Endothelial cell of umbilical vein (primary cell): Measurements from ENCODE around the gene PPP2R3B. TPM values are rescaled to one million over a fixed set of nuclear protein-coding genes. Genes with fewer than 3 reads are reported as not detected.

Source experiments
- BruUV-seq: library from RNA; stranded (reverse); fragments of 400-500 nt; replicated peaks from 2 replicates; lab custom pipeline; 2021; lab: Mats Ljungman, UMichigan
- CTCF ChIA-PET: fragments of 300-600, 350-600 bp; sonication (Branson Sonifier 250); formaldehyde crosslinking; loops from one replicate; lab custom pipeline; 2021; ENCODE audit warnings: antibody characterized with exemption, inconsistent platforms; lab: Charles Lee
- POLR2A ChIA-PET: fragments of 300-600, 350-600 bp; sonication (Branson Sonifier 250); formaldehyde crosslinking; loops from one replicate; lab custom pipeline; 2021; ENCODE audit warnings: antibody characterized with exemption, inconsistent platforms; lab: Charles Lee
- DNase-seq: peaks from one replicate; pipeline ENCODE4 v3.0.0-alpha.2; 2011; ENCODE audit warnings: low read depth, low spot score
- FAIRE-seq: peaks from 2 replicates; lab custom pipeline; 2011; peaks lifted over from hg19 to GRCh38; lab: Jason Lieb, UNC
- H2AFZ ChIP-seq: 2 replicates; pipeline ENCODE4 v1.6.0; 2012; ENCODE audit warnings: low read depth, low read length, control low read depth, inconsistent platforms
- H3K27ac ChIP-seq: 2 replicates; pipeline ENCODE4 v1.5.1; 2011; ENCODE audit warnings: low read depth, mild to moderate bottlenecking, control low read depth, low read length, moderate library complexity; ENCODE audit not compliant: insufficient read depth
- H3K27me3 ChIP-seq, 2 experiments: 2 replicates each; pipeline versions ENCODE4 v1.6.0 to v1.6.1; 2011; ENCODE audit warnings: low read length in 2 of 2, mixed read lengths in 1 of 2; ENCODE audit not compliant: control insufficient read depth in 2 of 2, insufficient read depth in 2 of 2
- H3K36me3 ChIP-seq, 2 experiments: 2 replicates in 1 of 2; 3 replicates in 1 of 2; pipeline ENCODE4 v1.5.1; 2011; ENCODE audit warnings: low read length in 2 of 2, mild to moderate bottlenecking in 1 of 2, moderate library complexity in 1 of 2; ENCODE audit not compliant: control insufficient read depth in 2 of 2, insufficient read depth in 2 of 2; ENCODE audit errors: extremely low read depth in 1 of 2
- H3K4me1 ChIP-seq: 3 replicates; pipeline ENCODE4 v1.5.1; 2011; ENCODE audit warnings: mild to moderate bottlenecking, low read length; ENCODE audit not compliant: control insufficient read depth, insufficient read depth; ENCODE audit errors: extremely low read depth
- H3K4me2 ChIP-seq: 2 replicates; pipeline ENCODE4 v1.6.1; 2011; ENCODE audit warnings: low read length, control low read depth, mixed read lengths; ENCODE audit not compliant: insufficient read depth
- H3K4me3 ChIP-seq, 3 experiments: fragments of 200-600 bp in 1 of 3; sonication (generic), shearing (Covaris generic) in 1 of 3; replicated peaks in 1 of 3; 2 replicates each; pipeline ENCODE4 v1.5.1; 2011 to 2016; ENCODE audit warnings: control low read depth in 3 of 3, low read length in 3 of 3, mild to moderate bottlenecking in 2 of 3, inconsistent platforms in 1 of 3, low read depth in 1 of 3, moderate library complexity in 1 of 3; ENCODE audit not compliant: insufficient read depth in 1 of 3
- H3K79me2 ChIP-seq: 2 replicates; pipeline ENCODE4 v1.6.0; 2012; ENCODE audit warnings: low read length, inconsistent platforms; ENCODE audit not compliant: control insufficient read depth, insufficient read depth
- H3K9ac ChIP-seq: replicated peaks from 2 replicates; pipeline ENCODE3; 2011; ENCODE audit warnings: low read length, control low read depth; ENCODE audit not compliant: insufficient read depth; ENCODE audit errors: extremely low read depth
- H3K9me1 ChIP-seq: replicated peaks from 3 replicates; pipeline ENCODE4 v1.6.0; 2011; ENCODE audit warnings: mild to moderate bottlenecking, low read length; ENCODE audit not compliant: control insufficient read depth, insufficient read depth; ENCODE audit errors: extremely low read depth
- H3K9me3 ChIP-seq: replicated peaks from 2 replicates; pipeline ENCODE4 v1.5.1; 2012; ENCODE audit warnings: low read length, inconsistent platforms; ENCODE audit not compliant: control insufficient read depth, insufficient read depth
- H4K20me1 ChIP-seq: replicated peaks from 2 replicates; pipeline ENCODE3; 2011; ENCODE audit warnings: mild to moderate bottlenecking, low read length; ENCODE audit not compliant: control insufficient read depth, insufficient read depth; ENCODE audit errors: extremely low read depth
- EZH2 ChIP-seq: IDR thresholded peaks from 2 replicates; pipeline ENCODE4 v1.6.1; 2012; ENCODE audit warnings: borderline replicate concordance, low read depth, mild to moderate bottlenecking, moderate library complexity, low read length, inconsistent platforms; ENCODE audit not compliant: severe bottlenecking
- FOS ChIP-seq: IDR thresholded peaks from 2 replicates; pipeline ENCODE4 v1.6.1; 2011; ENCODE audit warnings: mild to moderate bottlenecking, low read length, moderate library complexity, borderline replicate concordance; ENCODE audit not compliant: insufficient read depth
- GATA2 ChIP-seq: IDR thresholded peaks from 2 replicates; pipeline ENCODE4 v1.7.0; 2011; ENCODE audit warnings: low read depth, mild to moderate bottlenecking, moderate library complexity, mixed read lengths, low read length; ENCODE audit not compliant: insufficient read length, insufficient read depth
- JUN ChIP-seq: IDR thresholded peaks from 2 replicates; pipeline ENCODE4 v1.6.1; 2011; ENCODE audit warnings: borderline replicate concordance, low read depth; ENCODE audit not compliant: insufficient read length, insufficient read depth
- MYC ChIP-seq: IDR thresholded peaks from one replicate; pipeline ENCODE4 v1.6.1; 2011; ENCODE audit warnings: mild to moderate bottlenecking, low read depth, low read length
- POLR2A ChIP-seq: IDR thresholded peaks from 2 replicates; pipeline ENCODE4 v1.6.1; 2012; ENCODE audit warnings: low read depth, mild to moderate bottlenecking, control low read depth, low read length
- POLR2AphosphoS5 ChIP-seq: IDR thresholded peaks from 2 replicates; pipeline ENCODE4 v1.6.1; 2012; ENCODE audit warnings: low read depth, mild to moderate bottlenecking, control low read depth, low read length, moderate library complexity; ENCODE audit not compliant: insufficient read depth
- dilution Hi-C: fragments of 300-500 bp; cut with MboI; formaldehyde crosslinking; loops from one replicate; pipeline ENCODE4 v1.15.0; 2019; ENCODE audit warnings: low sequenced_read_pairs; ENCODE audit not compliant: extremely low pct_ligation_motif_present
- intact Hi-C: fragments of 100-400 bp; cut with micrococcal nuclease; formaldehyde crosslinking; loops from one replicate; pipeline ENCODE4 v1.10.0; 2022
- polyA plus RNA-seq, 4 experiments: library from polyadenylated mRNA; depleted of rRNA in 3 of 4; stranded (reverse) in 3 of 4; unstranded in 1 of 4; fragments of >200 nt; gene quantifications; 2 replicates each; pipeline versions ENCODE4 v1.2.1 to v1.2.3, GENCODE V29; 2011 to 2012; ENCODE audit warnings: missing spikeins in 1 of 4
- total RNA-seq: library from RNA; stranded (reverse); gene quantifications from 2 replicates; pipeline ENCODE4 v1.2.3, GENCODE V29; 2021
- TF ChIP-seq, protein P1 (sequence below): IDR thresholded peaks from 2 replicates; pipeline ENCODE4 v1.6.1; 2011; ENCODE audit not compliant: insufficient read depth, insufficient read length
- TF ChIP-seq, protein P2 (sequence below), 2 donors: IDR thresholded peaks; 1 replicate in 1 of 2; 2 replicates in 1 of 2; pipeline ENCODE4 v1.5.1; 2011; ENCODE audit warnings: low read length in 2 of 2, mild to moderate bottlenecking in 2 of 2, moderate library complexity in 2 of 2, control low read depth in 1 of 2, inconsistent platforms in 1 of 2, low read depth in 1 of 2; ENCODE audit not compliant: insufficient read depth in 1 of 2; ENCODE audit errors: extremely low read depth in 1 of 2

Gene PPP2R3B
- total and polyA plus RNA-seq, 2 donors (not counting 3 experiments of a cell fraction or from before 2014, with no cell fraction given): 19.1 to 33.6 TPM

DNA sequence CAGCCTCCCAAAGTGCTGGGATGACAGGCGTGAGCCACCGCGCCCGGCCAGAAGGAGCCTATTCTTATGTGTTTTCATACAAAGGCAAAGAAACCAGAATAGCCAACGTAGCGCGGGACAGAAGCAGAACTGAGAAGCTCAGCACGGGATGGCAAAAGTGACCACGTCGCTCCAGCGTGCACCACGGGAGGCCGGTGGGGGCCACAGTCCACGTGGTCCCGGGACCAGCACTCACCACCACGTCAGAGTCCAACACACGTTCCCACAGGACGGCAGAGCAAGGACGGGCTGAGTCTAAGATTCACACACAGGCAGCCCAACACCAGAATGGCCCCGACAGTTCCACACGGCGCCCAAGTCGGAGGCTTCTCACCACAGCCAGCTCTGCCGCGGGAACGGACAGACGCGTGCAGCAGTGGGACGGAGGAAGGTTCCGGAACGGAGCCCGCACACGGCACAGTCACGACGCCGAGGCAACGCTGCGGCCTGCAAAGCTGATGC is 49.3 kb downstream of the PPP2R3B start:
- FAIRE-seq: no peak
- CTCF ChIA-PET: no interaction called here

GRCh38 chrX:336227-336626 is 50.5 kb downstream of the PPP2R3B start:
- no TSS peak for BruUV-seq
- Histone ChIP-seq H3K36me3 (peaks cover 0 to 3% of the 10 kb centered on the region in 2 experiments), H3K4me3 (no peak overlapping the region), H2AFZ (no peak overlapping the region), H3K9me3 (no peaks in the 10 kb centered on the region), H3K79me2 (no peaks in the 10 kb centered on the region), H3K4me2 (no peak overlapping the region), H3K27ac (no peak overlapping the region), H3K27me3 (no peaks in the 10 kb centered on the region), H3K9me1 (no peaks in the 10 kb centered on the region), H3K4me1 (no peaks in the 10 kb centered on the region), H3K9ac (no peak overlapping the region), H4K20me1 (no peaks in the 10 kb centered on the region)
- dilution Hi-C loops (no loop called here), intact Hi-C loops (no loop called here)
- FAIRE-seq: no peak
- CTCF ChIA-PET: no interaction called here
- DNase-seq: no peak
- TF ChIP-seq FOS (no peak), GATA2 (no peak), POLR2A (no peak), MYC (no peak), POLR2AphosphoS5 (no peak), JUN (no peak), EZH2 (no peak)
- TF ChIP-seq, protein P1, sequence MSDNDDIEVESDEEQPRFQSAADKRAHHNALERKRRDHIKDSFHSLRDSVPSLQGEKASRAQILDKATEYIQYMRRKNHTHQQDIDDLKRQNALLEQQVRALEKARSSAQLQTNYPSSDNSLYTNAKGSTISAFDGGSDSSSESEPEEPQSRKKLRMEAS: no peak
- TF ChIP-seq, protein P2, sequence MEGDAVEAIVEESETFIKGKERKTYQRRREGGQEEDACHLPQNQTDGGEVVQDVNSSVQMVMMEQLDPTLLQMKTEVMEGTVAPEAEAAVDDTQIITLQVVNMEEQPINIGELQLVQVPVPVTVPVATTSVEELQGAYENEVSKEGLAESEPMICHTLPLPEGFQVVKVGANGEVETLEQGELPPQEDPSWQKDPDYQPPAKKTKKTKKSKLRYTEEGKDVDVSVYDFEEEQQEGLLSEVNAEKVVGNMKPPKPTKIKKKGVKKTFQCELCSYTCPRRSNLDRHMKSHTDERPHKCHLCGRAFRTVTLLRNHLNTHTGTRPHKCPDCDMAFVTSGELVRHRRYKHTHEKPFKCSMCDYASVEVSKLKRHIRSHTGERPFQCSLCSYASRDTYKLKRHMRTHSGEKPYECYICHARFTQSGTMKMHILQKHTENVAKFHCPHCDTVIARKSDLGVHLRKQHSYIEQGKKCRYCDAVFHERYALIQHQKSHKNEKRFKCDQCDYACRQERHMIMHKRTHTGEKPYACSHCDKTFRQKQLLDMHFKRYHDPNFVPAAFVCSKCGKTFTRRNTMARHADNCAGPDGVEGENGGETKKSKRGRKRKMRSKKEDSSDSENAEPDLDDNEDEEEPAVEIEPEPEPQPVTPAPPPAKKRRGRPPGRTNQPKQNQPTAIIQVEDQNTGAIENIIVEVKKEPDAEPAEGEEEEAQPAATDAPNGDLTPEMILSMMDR (IDR thresholded peaks at IDR 0.05; ENCODE audit: extremely low read depth in 1 of 2, insufficient read depth in 1 of 2, low read depth in 1 of 2, low read length in 2 of 2): no peak
- POLR2A ChIA-PET: no interaction called here

More for the DNA sequence above, 49.3 kb downstream of the PPP2R3B start:
- H3K36me3 ChIP-seq: peaks cover 0 to 3% of the 10 kb centered on the region in 2 experiments
- no peak overlapping the region for H3K4me3 ChIP-seq
- TF ChIP-seq, protein P2 (IDR thresholded peaks at IDR 0.05; ENCODE audit: extremely low read depth in 1 of 2, insufficient read depth in 1 of 2, low read depth in 1 of 2, low read length in 2 of 2): no peak
- H3K4me1 ChIP-seq: no peaks in the 10 kb centered on the region
- dilution Hi-C loops (no loop called here), intact Hi-C loops (no loop called here)
- no peak overlapping the region for H2AFZ ChIP-seq
- H3K9me1 ChIP-seq: no peaks in the 10 kb centered on the region
- no peaks in the 10 kb centered on the region for H4K20me1 ChIP-seq
- POLR2A ChIA-PET: no interaction called here
- no peak overlapping the region for H3K9ac ChIP-seq
- no TSS peak for BruUV-seq
- H3K27ac ChIP-seq: no peak overlapping the region
- no peaks in the 10 kb centered on the region for H3K27me3 ChIP-seq
- H3K4me2 ChIP-seq: no peak overlapping the region
- no peak for DNase-seq
- no peaks in the 10 kb centered on the region for H3K9me3 ChIP-seq
- no peaks in the 10 kb centered on the region for H3K79me2 ChIP-seq
